Esophagus muscularis mucosa (tissue), 4 donors: ENCODE data around the gene NEDD9. TPM values are rescaled to one million over a fixed set of nuclear protein-coding genes. Genes with fewer than 3 reads are reported as not detected.

ENCODE experiments used
- DNase-seq: peaks from one replicate; pipeline ENCODE4 v3.0.0-alpha.2; 2017; ENCODE audit errors: extremely low spot score
- H3K27ac ChIP-seq, 4 donors: fragments of 200-600 bp; sonication (generic); replicated peaks in 1 of 4; 1 replicate in 3 of 4; 2 replicates in 1 of 4; pipeline ENCODE4 v1.5.1; 2016 to 2019; ENCODE audit warnings: mild to moderate bottlenecking in 1 of 4
- H3K27me3 ChIP-seq, 4 donors: fragments of 200-600 bp; sonication (generic); one replicate each; pipeline versions ENCODE4 v1.5.1 to v1.6.0; 2016 to 2019
- H3K36me3 ChIP-seq, 4 donors: fragments of 200-600 bp; sonication (generic); one replicate each; pipeline ENCODE4 v1.5.1; 2016 to 2019
- H3K4me1 ChIP-seq, 4 donors: fragments of 200-600 bp; sonication (generic); one replicate each; pipeline ENCODE4 v1.5.1; 2016 to 2019
- H3K4me3 ChIP-seq, 4 donors: fragments of 200-600 bp; sonication (generic); 1 replicate in 2 of 4; 2 replicates in 2 of 4; pipeline ENCODE4 v1.5.1; 2016 to 2019; ENCODE audit warnings: mild to moderate bottlenecking in 4 of 4, moderate library complexity in 1 of 4
- H3K9me3 ChIP-seq, 4 donors: fragments of 200-600 bp; sonication (generic); 1 replicate in 3 of 4; 2 replicates in 1 of 4; pipeline ENCODE4 v1.5.1; 2016 to 2019
- CTCF ChIP-seq, 3 experiments: fragments of 200-600 bp in 2 of 3; fragments of 450-650 bp in 1 of 3; sonication (generic) in 2 of 3; IDR thresholded peaks; one replicate each; pipeline ENCODE4 v1.5.1; 2017 to 2019; ENCODE audit warnings: antibody characterized with exemption in 3 of 3, mild to moderate bottlenecking in 2 of 3, moderate library complexity in 1 of 3
- EP300 ChIP-seq: sonication (generic); formaldehyde crosslinking; IDR thresholded peaks from one replicate; pipeline ENCODE4 v1.6.1; 2017; ENCODE audit warnings: antibody characterized with exemption
- POLR2A ChIP-seq: fragments of 450-650 bp; IDR thresholded peaks from one replicate; pipeline ENCODE4 v1.6.1; 2017; ENCODE audit warnings: antibody characterized with exemption, moderate library complexity, mild to moderate bottlenecking, low read depth
- POLR2AphosphoS5 ChIP-seq, 2 donors: sonication (generic); formaldehyde crosslinking; IDR thresholded peaks; one replicate each; pipeline ENCODE4 v1.6.1; 2017; ENCODE audit warnings: antibody characterized with exemption in 2 of 2
- WGBS: methylation state at CpG from one replicate; pipeline ENCODE4 v1.1.5; 2018; 5-methylcytosine and 5-hydroxymethylcytosine counted together
- intact Hi-C: fragments of 100-400 bp; cut with DNase I; formaldehyde crosslinking; loops from one replicate; pipeline ENCODE4 v1.15.1; 2023
- total RNA-seq, 4 donors: library from RNA; depleted of rRNA; stranded (reverse); fragments of >200 nt; gene quantifications; one replicate each; pipeline versions ENCODE4 v1.1.0 to v1.2.1, GENCODE V29; 2016

The NEDD9 gene
- total RNA-seq, 4 donors from 2014 or later, result 18.3 to 47.2 (median 32.9) TPM

- Histone ChIP-seq H3K27me3 (no peaks in the 10 kb centered on the region), H3K4me1 (peaks cover 0 to 29% (median 20%) of the 10 kb centered on the region in 4 donors), H3K9me3 (no peaks in the 10 kb centered on the region), H3K36me3 (no peaks in the 10 kb centered on the region), H3K4me3 (peak overlapping the region; percentile 59 to 77 (median 72)), H3K27ac (peak overlapping the region; percentile 85 to 89 (median 88))
- whole genome bisulfite sequencing, result 57% methylated on average over 19 of the region's 20 CpGs
- intact Hi-C loops, result no loop called here
- TF ChIP-seq EP300, result no peak
- peak; percentile 49 to 64 for TF ChIP-seq POLR2AphosphoS5 (IDR thresholded peaks at IDR 0.05)
- no peak for DNase-seq
Measured at GRCh38 chr6:11228935-11229654, 3.4 kb downstream of the NEDD9 start.

GRCh38 chr6:11227698-11228097, 4.8 kb downstream of the NEDD9 start:
- 74% methylated on average over 5 of the region's 5 CpGs for WGBS
- H3K4me3 ChIP-seq, result peak overlapping the region in 3 of 4 donors; percentile 24 to 73 (median 70)
- H3K9me3 ChIP-seq, result no peaks in the 10 kb centered on the region
- H3K36me3 ChIP-seq, result no peaks in the 10 kb centered on the region
- intact Hi-C loops, result no loop called here
- peaks cover 0 to 24% (median 13%) of the 10 kb centered on the region in 4 donors for H3K4me1 ChIP-seq
- peak overlapping the region in 1 of 4 donors; percentile 85 for H3K27ac ChIP-seq
- TF ChIP-seq EP300 (no peak), CTCF (IDR thresholded peaks at IDR 0.05) (no peak), POLR2A (no peak), POLR2AphosphoS5 (IDR thresholded peaks at IDR 0.05) (no peak)
- DNase-seq, result no peak
- no peaks in the 10 kb centered on the region for H3K27me3 ChIP-seq

- no peak for DNase-seq
- no peaks in the 10 kb centered on the region for H3K27me3 ChIP-seq
- TF ChIP-seq EP300 (no peak), POLR2AphosphoS5 (IDR thresholded peaks at IDR 0.05) (peak in 1 of 2 donors; percentile 30), CTCF (IDR thresholded peaks at IDR 0.05) (no peak)
- WGBS, result 89% methylated on average over 3 of the region's 3 CpGs
- intact Hi-C loops, result no loop called here
- no peaks in the 10 kb centered on the region for H3K9me3 ChIP-seq
- H3K4me3 ChIP-seq, result no peak overlapping the region
- peaks cover 0 to 1% (median 0%) of the 10 kb centered on the region in 4 donors for H3K36me3 ChIP-seq
- H3K27ac ChIP-seq, result peak overlapping the region in 1 of 4 donors; percentile 85
- H3K4me1 ChIP-seq, result peaks cover 13 to 26% (median 19%) of the 10 kb centered on the region in 4 donors
Measured at GRCh38 chr6:11226005-11226404, 6.5 kb downstream of the NEDD9 start.

GRCh38 chr6:11224966-11225463, 7.5 kb downstream of the NEDD9 start:
- peaks cover 21 to 28% (median 24%) of the 10 kb centered on the region in 4 donors for H3K4me1 ChIP-seq
- no peaks in the 10 kb centered on the region for H3K9me3 ChIP-seq
- intact Hi-C loops, result no loop called here
- WGBS, result 72% methylated on average over 4 of the region's 4 CpGs
- no peak for TF ChIP-seq POLR2A
- no peak for TF ChIP-seq POLR2AphosphoS5 (IDR thresholded peaks at IDR 0.05)
- H3K27ac ChIP-seq, result peak overlapping the region in 3 of 4 donors; percentile 36 to 60 (median 52)
- H3K27me3 ChIP-seq, result no peaks in the 10 kb centered on the region
- no peak overlapping the region for H3K4me3 ChIP-seq
- H3K36me3 ChIP-seq, result peaks cover 0 to 9% (median 0%) of the 10 kb centered on the region in 4 donors
- no peak for DNase-seq

- H3K9me3 ChIP-seq, result no peaks in the 10 kb centered on the region
- H3K27me3 ChIP-seq, result no peaks in the 10 kb centered on the region
- peak overlapping the region; percentile 36 to 60 (median 44) for H3K27ac ChIP-seq
- WGBS, result 71% methylated on average over 9 of the region's 9 CpGs
- TF ChIP-seq POLR2AphosphoS5 (IDR thresholded peaks at IDR 0.05) (peak in 1 of 2 donors; percentile 24), EP300 (no peak), POLR2A (no peak), CTCF (IDR thresholded peaks at IDR 0.05) (no peak)
- H3K36me3 ChIP-seq, result peaks cover 0 to 9% (median 0%) of the 10 kb centered on the region in 4 donors
- H3K4me3 ChIP-seq, result no peak overlapping the region
- intact Hi-C loops, result no loop called here
- peaks cover 24 to 34% (median 29%) of the 10 kb centered on the region in 4 donors for H3K4me1 ChIP-seq
- DNase-seq, result no peak
Measured at GRCh38 chr6:11224252-11224965, 8.1 kb downstream of the NEDD9 start.
